Activated CD4-positive, alpha-beta T cell treated with anti-CD3 and anti-CD28 coated beads for 36 hours (primary cell): ENCODE results near the gene MAGOH. TPM values are rescaled to one million over a fixed set of nuclear protein-coding genes. Genes with fewer than 3 reads are reported as not detected.

ENCODE experiments used
- ATAC-seq: fragments of 200-7000 bp; cut with Tn5 transposase; one replicate; pipeline ENCODE4 v1.10.0; 2021; ENCODE audit warnings: mild to moderate bottlenecking, moderate library complexity
- CTCF ChIA-PET: fragments of 350-600 bp; sonication (Branson Sonifier 250); formaldehyde crosslinking; loops from one replicate; lab custom pipeline; 2021; ENCODE audit warnings: antibody characterized with exemption; lab: Charles Lee
- POLR2A ChIA-PET: fragments of 350-600 bp; sonication (Branson Sonifier 250); formaldehyde crosslinking; loops from one replicate; lab custom pipeline; 2021; ENCODE audit warnings: antibody characterized with exemption, inconsistent platforms; lab: Charles Lee
- DNase-seq: peaks from one replicate; pipeline ENCODE4 v3.0.0-alpha.2; 2020
- H3K27ac Mint-ChIP-seq: one replicate; pipeline ENCODE4 v1.8.0; 2021; ENCODE audit warnings: mixed read lengths
- H3K27me3 Mint-ChIP-seq: one replicate; pipeline ENCODE4 v1.8.0; 2021; ENCODE audit warnings: mixed read lengths
- H3K36me3 Mint-ChIP-seq: one replicate; pipeline ENCODE4 v1.8.0; 2021; ENCODE audit warnings: low read depth, mixed read lengths
- H3K4me1 Mint-ChIP-seq: one replicate; pipeline ENCODE4 v1.8.0; 2021; ENCODE audit warnings: mixed read lengths
- H3K4me3 Mint-ChIP-seq: one replicate; pipeline ENCODE4 v1.8.0; 2021; ENCODE audit warnings: mild to moderate bottlenecking, moderate library complexity, mixed read lengths
- H3K9me3 Mint-ChIP-seq: one replicate; pipeline ENCODE4 v1.8.0; 2021; ENCODE audit warnings: low read depth, mixed read lengths
- intact Hi-C, 2 experiments: fragments of 100-400 bp; cut with DNase I in 1 of 2; cut with micrococcal nuclease in 1 of 2; formaldehyde crosslinking; loops; one replicate each; pipeline versions ENCODE4 v1.14.2 to v1.15.1; 2022 to 2024; cut with DNase I, micrococcal nuclease
- total RNA-seq, 2 experiments: library from RNA; stranded (reverse); gene quantifications; one replicate each; pipeline ENCODE4 v1.2.3, GENCODE V29; 2021

The MAGOH gene
- total RNA-seq, 2 experiments from 2014 or later: 73.7 to 92.3 TPM

GRCh38 chr1:53254011-53254640 lies 15.8 kb upstream of the MAGOH start:
- no peak for ATAC-seq
- ChIA-PET POLR2A (no interaction called here), CTCF (interaction anchor here (0.6 to 1.7 kb wide), 3 partner anchors 8 to 73 kb away, joined by 3 to 5 read pairs (median 3); no protein-coding TSS in a partner anchor)
- Mint-ChIP-seq H3K36me3 (peaks cover 63% of the 10 kb centered on the region), H3K9me3 (no peaks in the 10 kb centered on the region), H3K27ac (no peak overlapping the region), H3K4me1 (no peaks in the 10 kb centered on the region), H3K27me3 (no peaks in the 10 kb centered on the region), H3K4me3 (no peak overlapping the region)
- DNase-seq: no peak
- intact Hi-C loops: no loop called here

DNA sequence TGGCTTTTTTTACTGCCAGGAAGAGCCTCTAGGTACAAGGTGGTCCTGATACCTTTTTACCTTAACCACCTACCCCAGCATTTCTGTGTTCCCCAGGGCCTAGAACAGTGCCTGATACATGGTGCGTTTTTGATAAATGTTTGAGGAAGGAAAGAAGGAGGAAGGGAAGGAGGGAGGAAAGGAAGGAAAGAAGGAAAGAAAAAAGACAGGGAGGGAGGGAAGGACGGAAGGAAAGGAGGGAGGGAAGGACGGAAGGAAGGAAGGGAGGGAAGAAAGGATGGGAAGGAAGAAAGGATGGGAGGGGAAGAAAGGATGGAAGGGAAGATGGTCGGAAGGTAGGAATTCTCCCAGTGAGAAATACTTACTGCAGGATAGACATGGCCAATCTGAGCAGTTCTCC lies 12.0 kb upstream of the MAGOH start:
- peaks cover 51% of the 10 kb centered on the region for H3K36me3 Mint-ChIP-seq
- ChIA-PET POLR2A (no interaction called here), CTCF (interaction anchor here (0.7 kb wide), 1 partner anchor 36 kb away, joined by 3 read pairs; no protein-coding TSS in a partner anchor)
- no peaks in the 10 kb centered on the region for H3K27me3 Mint-ChIP-seq
- no peak overlapping the region for H3K4me3 Mint-ChIP-seq
- H3K9me3 Mint-ChIP-seq: no peaks in the 10 kb centered on the region
- no peaks in the 10 kb centered on the region for H3K4me1 Mint-ChIP-seq
- ATAC-seq (no peak), DNase-seq (no peak)
- intact Hi-C loops: no loop called here
- no peak overlapping the region for H3K27ac Mint-ChIP-seq

DNA sequence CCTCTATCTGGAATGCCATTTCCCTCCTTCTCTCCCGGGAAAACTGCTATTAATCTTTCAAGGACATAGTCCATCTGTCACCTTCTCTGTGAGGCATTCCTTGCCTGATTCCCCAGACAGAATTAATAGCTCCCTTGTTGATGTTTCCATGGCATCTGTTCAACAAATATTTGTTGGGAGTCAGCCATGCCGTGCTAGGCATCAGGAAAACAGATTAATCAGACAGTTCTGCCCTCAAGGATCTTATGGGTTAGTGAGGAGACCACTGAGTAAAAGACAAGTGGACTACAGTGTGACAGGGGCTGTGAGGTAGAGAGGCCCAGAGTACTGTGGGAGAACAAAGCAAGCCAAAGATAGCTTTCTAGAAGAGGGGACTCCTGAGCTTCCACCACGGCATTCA lies 11.4 kb upstream of the MAGOH start:
- CTCF ChIA-PET: no interaction called here
- POLR2A ChIA-PET: no interaction called here
- no peaks in the 10 kb centered on the region for H3K9me3 Mint-ChIP-seq

GRCh38 chr1:53246261-53247134 lies 8.2 kb upstream of the MAGOH start:
- intact Hi-C loops: no loop called here
- Mint-ChIP-seq H3K36me3 (peaks cover 34% of the 10 kb centered on the region), H3K9me3 (no peaks in the 10 kb centered on the region), H3K27ac (no peak overlapping the region), H3K27me3 (no peaks in the 10 kb centered on the region), H3K4me1 (no peaks in the 10 kb centered on the region), H3K4me3 (no peak overlapping the region)
- ATAC-seq (no peak), DNase-seq (no peak)
- POLR2A ChIA-PET: interaction anchor here (0.6 kb wide), 1 partner anchor 11 kb away, joined by 3 read pairs; no protein-coding TSS in a partner anchor
- CTCF ChIA-PET: interaction anchor here (0.7 kb wide), 1 partner anchor 157 kb away, joined by 4 read pairs; no protein-coding TSS in a partner anchor

More for the DNA sequence above, 11.4 kb upstream of the MAGOH start:
- DNase-seq: no peak
- no peak for ATAC-seq
- H3K27ac Mint-ChIP-seq: no peak overlapping the region
- intact Hi-C loops: no loop called here
- no peaks in the 10 kb centered on the region for H3K27me3 Mint-ChIP-seq
- no peak overlapping the region for H3K4me3 Mint-ChIP-seq
- H3K36me3 Mint-ChIP-seq: peaks cover 45% of the 10 kb centered on the region
- H3K4me1 Mint-ChIP-seq: no peaks in the 10 kb centered on the region

- peak overlapping the region; percentile 29 for H3K27ac Mint-ChIP-seq
- no peaks in the 10 kb centered on the region for H3K4me1 Mint-ChIP-seq
- CTCF ChIA-PET: no interaction called here
- no peak overlapping the region for H3K4me3 Mint-ChIP-seq
- POLR2A ChIA-PET: no interaction called here
- peaks cover 14% of the 10 kb centered on the region for H3K36me3 Mint-ChIP-seq
- H3K9me3 Mint-ChIP-seq: no peaks in the 10 kb centered on the region
- no peak for DNase-seq
- ATAC-seq: no peak
- intact Hi-C loops: no loop called here
- no peaks in the 10 kb centered on the region for H3K27me3 Mint-ChIP-seq
Measured at GRCh38 chr1:53244141-53244540, 5.8 kb upstream of the MAGOH start.

- Mint-ChIP-seq H3K4me1 (peaks cover 10% of the 10 kb centered on the region), H3K36me3 (peaks cover 10% of the 10 kb centered on the region), H3K27ac (no peak overlapping the region), H3K9me3 (no peaks in the 10 kb centered on the region), H3K27me3 (no peaks in the 10 kb centered on the region), H3K4me3 (no peak overlapping the region)
- no peak for DNase-seq
- intact Hi-C loops: no loop called here
- ChIA-PET CTCF (no interaction called here), POLR2A (no interaction called here)
- no peak for ATAC-seq
Measured at GRCh38 chr1:53242381-53242780, 4.1 kb upstream of the MAGOH start.

DNA sequence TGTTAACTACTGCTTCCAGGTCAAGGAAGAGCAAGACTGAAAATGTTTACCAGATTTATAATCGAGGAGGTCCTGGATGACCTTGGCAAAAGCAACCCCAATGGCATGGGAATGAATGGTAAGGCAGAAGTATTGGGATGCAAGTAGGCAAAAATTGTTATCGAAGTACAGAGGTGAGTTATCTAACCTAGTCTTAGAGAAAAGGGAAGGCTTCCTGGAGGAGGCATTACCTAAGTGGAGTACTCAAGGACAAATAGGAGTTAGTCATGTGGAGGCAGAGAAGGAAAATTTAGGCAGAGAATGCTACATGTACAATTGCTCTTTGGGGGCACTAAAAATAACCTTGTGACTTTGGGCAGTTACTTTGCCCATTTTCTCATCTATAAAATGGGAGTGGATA lies 3.5 kb upstream of the MAGOH start:
- no peak for DNase-seq
- Mint-ChIP-seq H3K4me1 (peaks cover 14% of the 10 kb centered on the region), H3K27me3 (no peaks in the 10 kb centered on the region), H3K4me3 (no peak overlapping the region), H3K9me3 (no peaks in the 10 kb centered on the region), H3K27ac (no peak overlapping the region), H3K36me3 (peaks cover 9% of the 10 kb centered on the region)
- no peak for ATAC-seq
- intact Hi-C loops: no loop called here
- ChIA-PET CTCF (interaction anchor here (0.5 kb wide), 1 partner anchor 483 kb away, joined by 4 read pairs; no protein-coding TSS in a partner anchor), POLR2A (no interaction called here)

DNA sequence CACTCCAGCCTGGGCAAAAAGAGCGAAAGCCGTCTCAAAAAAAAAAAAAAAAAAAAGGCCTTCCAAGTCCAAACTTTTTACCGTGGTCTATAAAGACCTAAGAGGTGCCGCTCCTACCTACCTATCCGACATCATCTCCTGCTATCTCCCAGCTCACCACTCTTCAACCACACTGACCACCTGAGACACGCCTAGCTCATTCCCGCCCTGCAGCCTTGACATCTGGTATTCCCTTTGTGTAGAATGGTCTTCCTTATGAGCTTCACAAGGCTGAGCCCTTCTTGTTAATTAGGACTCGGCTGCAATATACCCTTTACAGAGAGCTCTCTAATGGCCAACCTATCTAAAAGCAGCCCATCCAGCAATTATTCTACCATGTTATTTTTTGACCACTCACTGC lies 680 bp downstream of the MAGOH start:
- peak overlapping the region; percentile 93 for H3K27ac Mint-ChIP-seq
- ChIA-PET POLR2A (no interaction called here), CTCF (interaction anchor here (0.8 kb wide), 1 partner anchor 16 kb away, joined by 3 read pairs; no protein-coding TSS in a partner anchor)
- no peaks in the 10 kb centered on the region for H3K9me3 Mint-ChIP-seq
- H3K4me3 Mint-ChIP-seq: peak overlapping the region; percentile 96
- H3K36me3 Mint-ChIP-seq: peaks cover 33% of the 10 kb centered on the region
- ATAC-seq (no peak), DNase-seq (no peak)
- H3K27me3 Mint-ChIP-seq: no peaks in the 10 kb centered on the region
- intact Hi-C loops: loop anchor here (1.0 to 2.0 kb wide), 10 partner anchors 17 to 833 kb away; partner anchors contain the start of genes CPT2 (in 2 of the 2), CZIB (in 2 of the 2), NDC1 (in 1 of the 2) and ORC1 (in 1 of the 2)
- H3K4me1 Mint-ChIP-seq: peaks cover 24% of the 10 kb centered on the region

DNA sequence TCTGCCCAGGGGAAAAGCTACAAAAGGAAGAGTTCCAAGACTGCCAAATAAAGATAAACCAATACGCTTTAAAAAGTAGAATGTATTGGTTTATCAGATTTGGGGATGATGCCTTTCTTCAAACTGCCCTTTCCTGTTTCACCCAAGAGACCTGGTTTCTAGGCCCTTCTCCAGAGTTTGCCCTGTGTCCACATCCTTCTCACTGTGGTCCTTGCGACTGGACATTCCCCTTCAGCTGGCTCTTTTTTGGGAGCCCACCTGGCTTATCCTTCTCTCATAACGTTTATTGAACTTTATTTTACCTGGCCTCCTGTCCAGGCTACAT lies 17.4 kb downstream of the MAGOH start:
- Mint-ChIP-seq H3K36me3 (peaks cover 10% of the 10 kb centered on the region), H3K4me3 (peak overlapping the region; percentile 87), H3K9me3 (no peaks in the 10 kb centered on the region), H3K27me3 (no peaks in the 10 kb centered on the region), H3K4me1 (peaks cover 24% of the 10 kb centered on the region), H3K27ac (peak overlapping the region; percentile 94)
- intact Hi-C loops: loop anchor here (1.0 to 10.0 kb wide), 12 partner anchors 17 to 1188 kb away; partner anchors contain the start of genes CPT2 (in 2 of the 2), MAGOH (in 2 of the 2), BTF3L4 (in 1 of the 2) and IFT25 (in 1 of the 2)
- ChIA-PET CTCF (interaction anchor here (0.8 kb wide), 1 partner anchor 40 kb away, joined by 3 read pairs; no protein-coding TSS in a partner anchor), POLR2A (interaction anchor here (0.6 kb wide), 1 partner anchor 58 kb away, joined by 5 read pairs; no protein-coding TSS in a partner anchor)
- no peak for ATAC-seq
- DNase-seq: no peak

- peaks cover 24% of the 10 kb centered on the region for H3K4me1 Mint-ChIP-seq
- ChIA-PET POLR2A (interaction anchor here (0.6 kb wide), 1 partner anchor 58 kb away, joined by 5 read pairs; no protein-coding TSS in a partner anchor), CTCF (interaction anchor here (0.6 kb wide), 1 partner anchor 308 kb away, joined by 7 read pairs; no protein-coding TSS in a partner anchor)
- intact Hi-C loops: loop anchor here (1.0 to 10.0 kb wide), 12 partner anchors 18 to 1187 kb away; partner anchors contain the start of genes CPT2 (in 2 of the 2), MAGOH (in 2 of the 2), BTF3L4 (in 1 of the 2) and IFT25 (in 1 of the 2)
- H3K4me3 Mint-ChIP-seq: peak within 1 kb of the TSS; percentile 87
- H3K27ac Mint-ChIP-seq: peak within 1 kb of the TSS; percentile 94
- DNase-seq (peak; percentile 98), ATAC-seq (peak; percentile 95)
- H3K36me3 Mint-ChIP-seq: peaks cover 11% of the 10 kb centered on the region
- no peaks in the 10 kb centered on the region for H3K9me3 Mint-ChIP-seq
- H3K27me3 Mint-ChIP-seq: no peaks in the 10 kb centered on the region
Measured at GRCh38 chr1:53220171-53220961, 18.0 kb downstream of the MAGOH start, which contains the start of gene CZIB. Gene CZIB (minus strand): TSS chr1:53220634. CDS start chr1:53220575, 59 bp downstream.
